Thyroid gland (tissue), 4 donors: Measurements from ENCODE around the gene TRPM5.

ENCODE experiments used
- CTCF ChIP-seq, 6 experiments: fragments of 200-600 bp in 3 of 6; fragments of 450-650 bp in 3 of 6; sonication (generic) in 3 of 6; IDR thresholded peaks; one replicate each; pipeline ENCODE4 v1.5.1; 2016 to 2019; ENCODE audit warnings: antibody characterized with exemption in 6 of 6, mild to moderate bottlenecking in 2 of 6, inconsistent platforms in 1 of 6, moderate library complexity in 1 of 6
- POLR2A ChIP-seq, 2 donors: fragments of 450-650 bp; IDR thresholded peaks; one replicate each; pipeline ENCODE4 v1.6.1; 2017; ENCODE audit warnings: antibody characterized with exemption in 2 of 2, mild to moderate bottlenecking in 2 of 2, moderate library complexity in 1 of 2

GRCh38 chr11:2432171-2432621, 12.1 kb downstream of the TRPM5 start:
- no peak for TF ChIP-seq CTCF (IDR thresholded peaks at IDR 0.05)
- no peak for TF ChIP-seq POLR2A (IDR thresholded peaks at IDR 0.05)
